IPS-15b (cell line): ENCODE results near the gene TRIM74.
A peak's percentile ranks its signal among the peaks of the same experiment; 100 is the strongest.
"Not testable (repeated sequence)": the region's sequence is repeated elsewhere in the genome, so short reads cannot be mapped to it uniquely, and the experiment has no call there.

Experiments
- H3K27me3 ChIP-seq: one replicate; pipeline ENCODE4 v1.6.1; 2013; ENCODE audit warnings: low read length; ENCODE audit not compliant: control insufficient read depth, insufficient read depth
- H3K36me3 ChIP-seq: one replicate; pipeline ENCODE4 v1.6.1; 2013; ENCODE audit warnings: low read length; ENCODE audit not compliant: control insufficient read depth, insufficient read depth
- H3K4me1 ChIP-seq: one replicate; pipeline ENCODE4 v1.6.1; 2013; ENCODE audit warnings: mild to moderate bottlenecking, low read length; ENCODE audit not compliant: control insufficient read depth, insufficient read depth
- H3K4me3 ChIP-seq: one replicate; pipeline ENCODE4 v1.5.1; 2013; ENCODE audit warnings: low read depth, low read length
- H3K9ac ChIP-seq: one replicate; pipeline ENCODE4 v1.6.1; 2013; ENCODE audit warnings: low read depth, mild to moderate bottlenecking, low read length
- H3K9me3 ChIP-seq: one replicate; pipeline ENCODE4 v1.6.1; 2013; ENCODE audit warnings: mild to moderate bottlenecking, low read length; ENCODE audit not compliant: control insufficient read depth, insufficient read depth

Gene TRIM74

GRCh38 chr7:72924386-72924732 lies 44.9 kb downstream of the TRIM74 start:
- Histone ChIP-seq H3K4me3 (peak overlapping the region; percentile 98), H3K9me3 (no peaks in the 10 kb centered on the region), H3K9ac (peak overlapping the region; percentile 98), H3K36me3 (peaks cover 15% of the 10 kb centered on the region), H3K27me3 (no peaks in the 10 kb centered on the region), H3K4me1 (peaks cover 4% of the 10 kb centered on the region)

- Histone ChIP-seq H3K9me3 (no peaks in the 10 kb centered on the region), H3K27me3 (no peaks in the 10 kb centered on the region), H3K4me1 (no peaks in the 10 kb centered on the region), H3K4me3 (no peak overlapping the region), H3K9ac (no peak overlapping the region), H3K36me3 (no peaks in the 10 kb centered on the region)
These were observed 50.0 kb downstream of the TRIM74 start for GRCh38 chr7:72919256-72919775.

GRCh38 chr7:72914756-72915525 lies 54.3 kb downstream of the TRIM74 start:
- H3K27me3 ChIP-seq, H3K4me1 ChIP-seq, H3K9me3 ChIP-seq, H3K36me3 ChIP-seq, H3K4me3 ChIP-seq, H3K9ac ChIP-seq: not testable (repeated sequence)

GRCh38 chr7:72913750-72914149 lies 55.5 kb downstream of the TRIM74 start:
- H3K9ac ChIP-seq, H3K9me3 ChIP-seq, H3K27me3 ChIP-seq, H3K4me3 ChIP-seq, H3K4me1 ChIP-seq, H3K36me3 ChIP-seq: not testable (repeated sequence)

- not testable (repeated sequence) for H3K4me3 ChIP-seq, H3K4me1 ChIP-seq, H3K27me3 ChIP-seq, H3K36me3 ChIP-seq, H3K9ac ChIP-seq, H3K9me3 ChIP-seq
These were observed 57.9 kb downstream of the TRIM74 start for GRCh38 chr7:72911395-72911794.
